Measurements from ENCODE around the gene ITGB6. TPM values are rescaled to one million over a fixed set of nuclear protein-coding genes. Genes with fewer than 3 reads are reported as not detected.

ITGB6 gene
- total and polyA plus RNA-seq, 4 donors = 0.06 to 1.4 (median 0.25) TPM

GRCh38 chr2:160208655-160209515 lies 8.8 kb upstream of the ITGB6 start:
- Histone ChIP-seq H3K9me3 (ENCODE audit: control insufficient read depth, insufficient read depth, low read length) (no peaks in the 10 kb centered on the region), H3K27ac (ENCODE audit: low read depth, low read length) (no peak overlapping the region), H3K27me3 (ENCODE audit: control insufficient read depth, insufficient read depth, low read length) (no peaks in the 10 kb centered on the region), H3K4me3 (ENCODE audit: low read depth, low read length) (no peak overlapping the region), H3K4me1 (ENCODE audit: control insufficient read depth, insufficient read depth, low read length) (peaks cover 10% of the 10 kb centered on the region), H3K36me3 (ENCODE audit: control insufficient read depth, insufficient read depth, low read length) (no peaks in the 10 kb centered on the region)
- DNase-seq (ENCODE audit: low read depth in 4 of 6, low spot score in 6 of 6) = no peak
- 83% methylated on average over 10 of the region's 11 CpGs for WGBS (ENCODE audit: insufficient coverage)

DNA sequence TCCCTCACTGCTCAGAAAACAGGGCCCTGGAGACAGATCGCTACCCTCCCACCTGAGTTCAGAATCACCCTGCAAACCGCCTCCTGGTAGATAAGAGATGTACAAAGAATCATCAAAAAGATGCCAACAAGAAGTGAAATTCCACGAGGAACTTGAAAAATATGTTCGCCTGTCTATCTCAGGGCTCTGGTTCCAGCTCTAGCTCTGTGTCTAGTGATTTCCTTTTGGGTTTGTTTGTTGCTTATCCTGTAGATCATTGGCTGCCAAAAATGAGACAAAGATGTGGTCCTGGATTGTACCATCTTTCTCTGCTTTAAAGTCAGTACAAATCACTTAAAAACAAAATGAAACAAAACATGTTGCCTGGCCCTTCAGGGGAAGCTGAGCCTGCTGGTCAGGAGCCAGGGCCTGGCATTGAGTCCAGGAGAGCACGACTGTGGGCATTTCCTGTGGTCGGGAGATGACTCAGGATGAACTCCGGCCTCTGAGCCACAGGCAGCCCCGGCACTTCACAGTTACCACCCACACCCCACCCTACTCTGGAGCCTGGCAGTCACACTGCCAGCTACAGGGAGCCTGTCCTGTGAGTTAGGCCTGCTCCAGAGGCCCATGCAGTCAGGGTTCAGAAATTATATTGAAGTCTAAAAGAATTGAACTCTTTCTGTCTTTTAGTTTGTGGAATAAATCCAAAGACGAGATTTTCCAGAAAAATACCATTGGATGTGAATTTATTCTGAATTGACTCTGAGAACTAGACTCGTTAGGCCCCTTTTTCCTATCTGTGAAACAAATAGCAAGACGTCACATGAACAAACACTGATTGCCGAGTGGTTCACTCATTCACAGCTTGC lies 8.0 kb upstream of the ITGB6 start:
- no peaks in the 10 kb centered on the region for H3K36me3 ChIP-seq (ENCODE audit: control insufficient read depth, insufficient read depth, low read length)
- H3K9me3 ChIP-seq (ENCODE audit: control insufficient read depth, insufficient read depth, low read length) = no peaks in the 10 kb centered on the region
- peaks cover 10% of the 10 kb centered on the region for H3K4me1 ChIP-seq (ENCODE audit: control insufficient read depth, insufficient read depth, low read length)
- peak in 3 of 6 donors; percentile 20 to 46 (median 30) for DNase-seq (ENCODE audit: low read depth in 4 of 6, low spot score in 6 of 6)
- H3K27me3 ChIP-seq (ENCODE audit: control insufficient read depth, insufficient read depth, low read length) = no peaks in the 10 kb centered on the region
- H3K4me3 ChIP-seq (ENCODE audit: low read depth, low read length) = no peak overlapping the region
- WGBS (ENCODE audit: insufficient coverage) = 59% methylated on average over 9 of the region's 12 CpGs
- H3K27ac ChIP-seq (ENCODE audit: low read depth, low read length) = no peak overlapping the region

- Histone ChIP-seq H3K27ac (ENCODE audit: low read depth, low read length) (no peak overlapping the region), H3K4me3 (ENCODE audit: low read depth, low read length) (no peak overlapping the region), H3K36me3 (ENCODE audit: control insufficient read depth, insufficient read depth, low read length) (no peaks in the 10 kb centered on the region), H3K4me1 (ENCODE audit: control insufficient read depth, insufficient read depth, low read length) (peaks cover 10% of the 10 kb centered on the region), H3K9me3 (ENCODE audit: control insufficient read depth, insufficient read depth, low read length) (no peaks in the 10 kb centered on the region), H3K27me3 (ENCODE audit: control insufficient read depth, insufficient read depth, low read length) (no peaks in the 10 kb centered on the region)
- WGBS (ENCODE audit: insufficient coverage) = 93% methylated on average over 3 of the region's 4 CpGs
- no peak for DNase-seq (ENCODE audit: low read depth in 4 of 6, low spot score in 6 of 6)
These were observed 7.2 kb upstream of the ITGB6 start for GRCh38 chr2:160207271-160207670.

GRCh38 chr2:160206436-160206835 lies 6.4 kb upstream of the ITGB6 start:
- 96% methylated on average over 3 of the region's 4 CpGs for WGBS (ENCODE audit: insufficient coverage)
- Histone ChIP-seq H3K9me3 (ENCODE audit: control insufficient read depth, insufficient read depth, low read length) (no peaks in the 10 kb centered on the region), H3K27ac (ENCODE audit: low read depth, low read length) (no peak overlapping the region), H3K4me3 (ENCODE audit: low read depth, low read length) (no peak overlapping the region), H3K4me1 (ENCODE audit: control insufficient read depth, insufficient read depth, low read length) (peaks cover 10% of the 10 kb centered on the region), H3K27me3 (ENCODE audit: control insufficient read depth, insufficient read depth, low read length) (no peaks in the 10 kb centered on the region), H3K36me3 (ENCODE audit: control insufficient read depth, insufficient read depth, low read length) (no peaks in the 10 kb centered on the region)
- DNase-seq (ENCODE audit: low read depth in 4 of 6, low spot score in 6 of 6) = no peak

- H3K36me3 ChIP-seq (ENCODE audit: control insufficient read depth, insufficient read depth, low read length) = no peaks in the 10 kb centered on the region
- H3K9me3 ChIP-seq (ENCODE audit: control insufficient read depth, insufficient read depth, low read length) = no peaks in the 10 kb centered on the region
- no peak overlapping the region for H3K27ac ChIP-seq (ENCODE audit: low read depth, low read length)
- WGBS (ENCODE audit: insufficient coverage) = 85% methylated on average over 7 of the region's 7 CpGs
- peaks cover 10% of the 10 kb centered on the region for H3K4me1 ChIP-seq (ENCODE audit: control insufficient read depth, insufficient read depth, low read length)
- no peak overlapping the region for H3K4me3 ChIP-seq (ENCODE audit: low read depth, low read length)
- DNase-seq (ENCODE audit: low read depth in 4 of 6, low spot score in 6 of 6) = no peak
- H3K27me3 ChIP-seq (ENCODE audit: control insufficient read depth, insufficient read depth, low read length) = no peaks in the 10 kb centered on the region
These were observed 5.4 kb upstream of the ITGB6 start for GRCh38 chr2:160205505-160205904.

DNA sequence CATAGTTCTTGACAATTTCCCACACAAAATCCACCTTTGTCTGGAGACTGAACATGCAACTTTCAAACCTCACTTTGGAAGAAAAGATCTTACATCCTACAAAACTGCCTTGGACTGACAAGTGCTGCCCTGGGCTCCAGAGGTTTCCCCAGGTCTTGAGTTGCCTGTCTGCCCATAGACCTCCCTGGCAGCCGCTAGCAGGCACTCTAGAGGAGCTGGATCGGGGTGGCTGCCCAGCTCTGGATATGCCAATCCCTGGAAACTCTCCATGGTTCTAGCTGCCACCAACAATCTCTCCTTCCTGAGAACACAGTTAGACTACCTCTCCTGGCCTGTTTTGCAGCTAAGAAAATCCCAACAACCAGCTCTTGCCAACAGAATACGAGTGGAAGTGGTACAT lies 3.4 kb upstream of the ITGB6 start:
- WGBS (ENCODE audit: insufficient coverage) = 72% methylated on average over 3 of the region's 3 CpGs

GRCh38 chr2:160203007-160203406 lies 2.9 kb upstream of the ITGB6 start:
- no peaks in the 10 kb centered on the region for H3K27me3 ChIP-seq (ENCODE audit: control insufficient read depth, insufficient read depth, low read length)
- no peak overlapping the region for H3K4me3 ChIP-seq (ENCODE audit: low read depth, low read length)
- peaks cover under 1% of the 10 kb centered on the region for H3K4me1 ChIP-seq (ENCODE audit: control insufficient read depth, insufficient read depth, low read length)
- H3K36me3 ChIP-seq (ENCODE audit: control insufficient read depth, insufficient read depth, low read length) = no peaks in the 10 kb centered on the region
- WGBS (ENCODE audit: insufficient coverage) = 93% methylated on average over 1 of the region's 1 CpG
- H3K9me3 ChIP-seq (ENCODE audit: control insufficient read depth, insufficient read depth, low read length) = no peaks in the 10 kb centered on the region
- H3K27ac ChIP-seq (ENCODE audit: low read depth, low read length) = no peak overlapping the region
- no peak for DNase-seq (ENCODE audit: low read depth in 4 of 6, low spot score in 6 of 6)

More for the DNA sequence above, 3.4 kb upstream of the ITGB6 start:
- H3K27ac ChIP-seq (ENCODE audit: low read depth, low read length) = no peak overlapping the region
- H3K36me3 ChIP-seq (ENCODE audit: control insufficient read depth, insufficient read depth, low read length) = no peaks in the 10 kb centered on the region
- H3K4me3 ChIP-seq (ENCODE audit: low read depth, low read length) = no peak overlapping the region
- H3K9me3 ChIP-seq (ENCODE audit: control insufficient read depth, insufficient read depth, low read length) = no peaks in the 10 kb centered on the region
- no peaks in the 10 kb centered on the region for H3K27me3 ChIP-seq (ENCODE audit: control insufficient read depth, insufficient read depth, low read length)
- H3K4me1 ChIP-seq (ENCODE audit: control insufficient read depth, insufficient read depth, low read length) = peaks cover 4% of the 10 kb centered on the region
- DNase-seq (ENCODE audit: low read depth in 4 of 6, low spot score in 6 of 6) = no peak

DNA sequence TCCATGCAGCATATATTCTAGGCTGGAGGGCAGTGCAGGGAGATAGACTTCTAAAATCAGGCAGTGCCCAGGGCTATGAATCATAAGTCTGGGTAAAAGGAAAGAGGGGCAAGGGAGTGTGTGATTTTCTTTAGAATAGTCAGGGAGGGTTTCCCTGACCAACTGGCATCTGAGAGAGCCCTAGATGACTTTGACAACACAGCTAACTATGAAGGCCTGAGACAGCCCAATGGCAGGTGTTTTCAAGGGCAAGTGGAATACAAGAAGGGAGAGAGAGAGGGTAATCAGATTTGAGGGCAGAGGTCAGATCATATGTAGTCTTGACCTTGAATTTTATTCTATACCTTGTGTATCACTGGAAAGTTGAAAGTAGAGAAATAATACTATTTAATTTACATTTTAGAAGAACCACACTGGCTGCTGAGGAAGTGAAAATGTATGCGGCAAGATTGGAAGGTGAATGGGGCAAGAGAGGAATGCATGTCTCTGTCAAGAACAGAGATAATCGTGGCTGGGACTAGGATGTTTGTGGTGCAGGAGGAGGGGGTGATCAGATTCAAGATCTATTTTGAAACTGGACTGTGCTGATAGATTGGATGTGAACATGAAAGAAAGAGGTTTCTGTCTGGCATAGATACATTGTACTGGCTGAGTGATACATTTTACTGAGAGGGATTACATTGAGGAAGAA lies 1.9 kb upstream of the ITGB6 start:
- no peak for DNase-seq (ENCODE audit: low read depth in 4 of 6, low spot score in 6 of 6)
- Histone ChIP-seq H3K27ac (ENCODE audit: low read depth, low read length) (no peak overlapping the region), H3K4me3 (ENCODE audit: low read depth, low read length) (no peak overlapping the region), H3K9me3 (ENCODE audit: control insufficient read depth, insufficient read depth, low read length) (no peaks in the 10 kb centered on the region), H3K27me3 (ENCODE audit: control insufficient read depth, insufficient read depth, low read length) (no peaks in the 10 kb centered on the region), H3K4me1 (ENCODE audit: control insufficient read depth, insufficient read depth, low read length) (no peaks in the 10 kb centered on the region), H3K36me3 (ENCODE audit: control insufficient read depth, insufficient read depth, low read length) (no peaks in the 10 kb centered on the region)
- 87% methylated on average over 2 of the region's 2 CpGs for WGBS (ENCODE audit: insufficient coverage)

DNA sequence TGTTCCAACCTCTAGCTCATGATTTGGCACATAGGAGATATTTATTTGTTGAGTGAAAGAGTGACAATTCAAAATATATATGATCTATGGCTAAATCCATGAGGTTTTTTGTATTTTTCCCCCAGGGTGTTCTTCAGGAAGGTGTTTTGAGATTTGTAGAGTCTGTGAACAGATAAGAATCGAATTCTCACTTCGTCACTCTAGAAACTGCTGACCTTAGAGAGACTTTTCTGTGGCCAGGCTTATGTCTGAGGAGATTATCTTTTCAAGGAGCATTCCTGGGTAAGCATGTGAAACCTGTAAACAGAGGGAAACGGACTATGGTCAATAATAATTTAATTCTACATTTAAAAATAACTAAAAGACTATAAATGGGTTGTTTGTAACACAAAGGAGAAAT lies 849 bp upstream of the ITGB6 start:
- no CpG with 5 or more reads among the region's 3 CpGs for WGBS (ENCODE audit: insufficient coverage)
- DNase-seq (ENCODE audit: low read depth in 4 of 6, low spot score in 6 of 6) = no peak

More for the DNA sequence above, 849 bp upstream of the ITGB6 start:
- Histone ChIP-seq H3K4me3 (ENCODE audit: low read depth, low read length) (no peak overlapping the region), H3K27me3 (ENCODE audit: control insufficient read depth, insufficient read depth, low read length) (no peaks in the 10 kb centered on the region), H3K36me3 (ENCODE audit: control insufficient read depth, insufficient read depth, low read length) (no peaks in the 10 kb centered on the region), H3K9me3 (ENCODE audit: control insufficient read depth, insufficient read depth, low read length) (no peaks in the 10 kb centered on the region), H3K27ac (ENCODE audit: low read depth, low read length) (no peak overlapping the region), H3K4me1 (ENCODE audit: control insufficient read depth, insufficient read depth, low read length) (no peaks in the 10 kb centered on the region)

Data from spinal cord (tissue), 10 donors.